Measurements from ENCODE around the gene PHETA1.

GRCh38 chr12:111410431-111411184 lies 41.7 kb upstream of the PHETA1 start:
- TF ChIP-seq GATA3 (IDR thresholded peaks at IDR 0.05; ENCODE audit: low read depth, low read length) = no peak
- TF ChIP-seq GATA2 (IDR thresholded peaks at IDR 0.05; ENCODE audit: low read depth, low read length) = no peak

All from SH-SY5Y (cell line).